ENCODE measurements around the gene PLCB1. TPM values are rescaled to one million over a fixed set of nuclear protein-coding genes. Genes with fewer than 3 reads are reported as not detected.

Gene PLCB1
- total RNA-seq, 6 experiments from 2014 or later, result 17.2 to 25.7 (median 23.1) TPM

DNA sequence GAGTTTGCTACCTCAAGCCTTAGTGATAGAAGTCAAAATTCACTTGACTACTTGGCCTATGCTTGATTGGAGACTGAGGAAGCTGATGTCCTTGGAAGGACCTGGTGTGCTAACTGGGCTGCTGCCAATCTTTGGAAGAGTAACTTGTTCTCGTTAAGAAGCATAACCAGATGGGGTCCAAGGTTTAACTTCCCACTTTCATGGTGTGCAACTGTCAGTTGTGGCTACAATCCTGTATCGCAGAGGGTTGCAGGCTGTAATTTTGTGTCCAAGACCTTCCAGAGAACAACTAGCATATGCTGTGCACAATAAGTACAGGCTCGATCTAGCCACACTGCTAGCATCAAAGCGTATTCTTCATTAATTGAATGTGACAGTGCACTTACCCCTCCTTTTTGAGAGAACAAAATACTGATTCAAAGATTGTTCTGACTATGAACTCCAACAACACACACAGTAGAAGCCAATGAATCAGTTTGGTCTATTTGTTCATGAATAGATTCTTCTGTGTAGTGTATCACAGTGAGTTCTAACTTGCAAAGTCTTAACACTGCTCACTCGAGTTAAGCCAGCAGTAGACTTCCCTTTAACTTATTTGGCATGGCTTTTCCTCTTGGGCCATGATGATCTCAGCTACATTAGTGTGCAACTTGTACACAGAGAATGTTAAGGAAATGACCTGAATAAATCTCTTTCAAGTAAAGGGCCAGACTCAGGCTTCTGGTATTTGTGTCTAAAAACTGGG is 15.8 kb upstream of the PLCB1 start:
- H3K4me3 Mint-ChIP-seq, result no peak overlapping the region
- H3K27ac Mint-ChIP-seq, result peak overlapping the region; percentile 36
- peak; percentile 79 for DNase-seq
- H3K4me1 Mint-ChIP-seq (ENCODE audit: low read depth), result peaks cover 41% of the 10 kb centered on the region
- H3K9me3 Mint-ChIP-seq, result no peaks in the 10 kb centered on the region; the same call in 1 of the 2 replicates
- H3K36me3 Mint-ChIP-seq (ENCODE audit: low read depth), result peaks cover 5% of the 10 kb centered on the region; the same call in 1 of the 2 replicates
- TF ChIP-seq, protein P1, sequence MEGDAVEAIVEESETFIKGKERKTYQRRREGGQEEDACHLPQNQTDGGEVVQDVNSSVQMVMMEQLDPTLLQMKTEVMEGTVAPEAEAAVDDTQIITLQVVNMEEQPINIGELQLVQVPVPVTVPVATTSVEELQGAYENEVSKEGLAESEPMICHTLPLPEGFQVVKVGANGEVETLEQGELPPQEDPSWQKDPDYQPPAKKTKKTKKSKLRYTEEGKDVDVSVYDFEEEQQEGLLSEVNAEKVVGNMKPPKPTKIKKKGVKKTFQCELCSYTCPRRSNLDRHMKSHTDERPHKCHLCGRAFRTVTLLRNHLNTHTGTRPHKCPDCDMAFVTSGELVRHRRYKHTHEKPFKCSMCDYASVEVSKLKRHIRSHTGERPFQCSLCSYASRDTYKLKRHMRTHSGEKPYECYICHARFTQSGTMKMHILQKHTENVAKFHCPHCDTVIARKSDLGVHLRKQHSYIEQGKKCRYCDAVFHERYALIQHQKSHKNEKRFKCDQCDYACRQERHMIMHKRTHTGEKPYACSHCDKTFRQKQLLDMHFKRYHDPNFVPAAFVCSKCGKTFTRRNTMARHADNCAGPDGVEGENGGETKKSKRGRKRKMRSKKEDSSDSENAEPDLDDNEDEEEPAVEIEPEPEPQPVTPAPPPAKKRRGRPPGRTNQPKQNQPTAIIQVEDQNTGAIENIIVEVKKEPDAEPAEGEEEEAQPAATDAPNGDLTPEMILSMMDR (IDR thresholded peaks at IDR 0.05), result no peak
- no peaks in the 10 kb centered on the region; the same call in 1 of the 2 replicates for H3K27me3 Mint-ChIP-seq (ENCODE audit: insufficient read depth)

DNA sequence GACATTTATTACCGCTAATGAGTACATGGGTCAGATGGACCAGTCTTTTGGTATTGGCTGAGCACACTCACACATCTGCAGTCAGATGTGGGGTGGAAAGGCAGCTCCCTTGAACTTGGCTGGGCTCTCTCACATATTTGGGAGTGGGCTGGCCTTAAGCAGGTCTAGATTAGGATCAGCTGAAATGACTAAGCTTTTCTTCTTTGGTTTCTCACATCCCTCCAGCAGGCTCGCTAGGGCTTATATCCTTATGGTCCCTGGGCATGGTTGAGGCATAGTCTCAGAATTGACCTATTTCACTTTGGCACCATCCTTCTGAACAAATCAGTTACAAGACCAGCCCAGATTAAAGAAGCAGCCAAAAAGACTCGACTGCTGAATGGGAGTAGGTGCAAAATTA is 14.4 kb upstream of the PLCB1 start:
- Mint-ChIP-seq H3K9me3 (no peaks in the 10 kb centered on the region; the same call in 1 of the 2 replicates), H3K4me3 (no peak overlapping the region), H3K4me1 (ENCODE audit: low read depth) (peaks cover 41% of the 10 kb centered on the region), H3K27ac (no peak overlapping the region), H3K27me3 (ENCODE audit: insufficient read depth) (no peaks in the 10 kb centered on the region; the same call in 1 of the 2 replicates), H3K36me3 (ENCODE audit: low read depth) (peaks cover 5% of the 10 kb centered on the region; the same call in 1 of the 2 replicates)
- TF ChIP-seq, protein P1 (IDR thresholded peaks at IDR 0.05), result no peak
- DNase-seq, result no peak

DNA sequence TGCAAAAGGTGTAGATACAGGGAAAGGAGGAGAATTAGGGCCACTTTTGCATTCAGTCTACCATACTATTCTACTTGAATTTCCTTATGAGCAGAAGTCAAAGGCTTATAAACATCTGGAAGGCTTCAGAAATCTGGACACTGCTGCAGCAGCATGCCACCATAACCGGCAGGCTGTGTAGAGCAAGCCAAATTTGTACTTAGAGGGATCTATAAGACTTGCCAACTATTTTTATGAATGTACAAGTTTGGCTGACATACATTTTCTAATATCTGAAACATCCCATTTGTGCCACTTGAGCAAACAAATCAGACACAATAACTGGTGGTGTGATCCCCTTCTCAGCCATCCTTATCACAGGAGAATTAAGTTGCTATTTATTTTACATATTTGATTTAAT is 14.0 kb upstream of the PLCB1 start:
- Mint-ChIP-seq H3K4me1 (ENCODE audit: low read depth) (peaks cover 41% of the 10 kb centered on the region), H3K27ac (no peak overlapping the region), H3K27me3 (ENCODE audit: insufficient read depth) (no peaks in the 10 kb centered on the region; the same call in 1 of the 2 replicates), H3K9me3 (no peaks in the 10 kb centered on the region; the same call in 1 of the 2 replicates), H3K36me3 (ENCODE audit: low read depth) (0 out of 2 replicates have a peak, but pooled peaks cover 5% of the 10 kb centered on the region), H3K4me3 (no peak overlapping the region)
- TF ChIP-seq, protein P1 (IDR thresholded peaks at IDR 0.05), result no peak
- no peak for DNase-seq

DNA sequence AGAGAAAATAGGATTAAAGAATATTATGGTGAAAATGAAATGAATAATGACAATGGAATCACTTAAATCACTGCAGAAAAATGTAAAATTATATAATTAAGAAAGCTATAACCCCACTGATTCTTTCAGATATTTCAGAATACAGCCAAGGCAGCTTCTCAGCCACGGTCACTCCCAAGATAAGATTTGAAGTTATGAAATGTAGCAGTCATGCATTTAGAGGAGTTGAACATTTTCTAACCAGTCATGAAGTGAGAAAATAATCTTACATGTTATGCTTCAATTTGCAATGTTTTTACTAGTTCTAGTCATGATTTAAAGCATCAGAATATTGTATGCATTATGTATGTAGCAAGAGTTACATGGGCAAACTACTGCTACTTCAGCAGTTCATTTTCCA is 13.3 kb upstream of the PLCB1 start:
- Mint-ChIP-seq H3K36me3 (ENCODE audit: low read depth) (no peaks in the 10 kb centered on the region), H3K4me3 (no peak overlapping the region)

DNA sequence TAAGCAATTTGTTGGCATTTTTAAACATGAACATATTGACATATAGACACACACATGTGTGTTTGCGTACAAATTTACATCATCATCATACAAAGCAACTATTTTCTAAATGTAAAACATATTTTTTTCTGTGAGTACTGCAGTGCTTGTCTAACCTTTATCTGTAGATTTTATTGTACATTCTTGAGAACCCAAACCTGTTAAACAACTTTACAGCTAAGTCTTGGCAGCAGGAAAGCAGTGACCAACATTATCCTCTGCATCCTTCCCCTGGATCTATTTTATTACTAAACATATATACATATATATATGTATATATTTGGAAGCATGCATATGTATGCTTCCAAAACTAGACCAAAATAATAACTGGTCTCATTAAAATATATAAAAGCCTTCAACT is 10.4 kb upstream of the PLCB1 start:
- H3K4me3 Mint-ChIP-seq, result no peak overlapping the region
- no peak overlapping the region for H3K27ac Mint-ChIP-seq
- TF ChIP-seq, protein P1 (IDR thresholded peaks at IDR 0.05), result no peak
- peaks cover 26% of the 10 kb centered on the region for H3K4me1 Mint-ChIP-seq (ENCODE audit: low read depth)
- H3K36me3 Mint-ChIP-seq (ENCODE audit: low read depth), result no peaks in the 10 kb centered on the region
- no peaks in the 10 kb centered on the region; the same call in 1 of the 2 replicates for H3K27me3 Mint-ChIP-seq (ENCODE audit: insufficient read depth)
- no peak for DNase-seq
- no peaks in the 10 kb centered on the region for H3K9me3 Mint-ChIP-seq

More for the DNA sequence above, 13.3 kb upstream of the PLCB1 start:
- TF ChIP-seq, protein P1 (IDR thresholded peaks at IDR 0.05), result no peak
- Mint-ChIP-seq H3K9me3 (no peaks in the 10 kb centered on the region), H3K27me3 (ENCODE audit: insufficient read depth) (no peaks in the 10 kb centered on the region), H3K27ac (no peak overlapping the region), H3K4me1 (ENCODE audit: low read depth) (peaks cover 41% of the 10 kb centered on the region)
- no peak for DNase-seq

Data from HFFc6 (cell line).